ENCODE measurements around the gene CIC. TPM values are rescaled to one million over a fixed set of nuclear protein-coding genes. Genes with fewer than 3 reads are reported as not detected.

Gene CIC
- total and polyA plus RNA-seq, 9 of the 15 experiments (the other 6 are each of a cell fraction or from before 2014, with no cell fraction given), result 0.07 to 44.7 (median 8.6) TPM

DNA sequence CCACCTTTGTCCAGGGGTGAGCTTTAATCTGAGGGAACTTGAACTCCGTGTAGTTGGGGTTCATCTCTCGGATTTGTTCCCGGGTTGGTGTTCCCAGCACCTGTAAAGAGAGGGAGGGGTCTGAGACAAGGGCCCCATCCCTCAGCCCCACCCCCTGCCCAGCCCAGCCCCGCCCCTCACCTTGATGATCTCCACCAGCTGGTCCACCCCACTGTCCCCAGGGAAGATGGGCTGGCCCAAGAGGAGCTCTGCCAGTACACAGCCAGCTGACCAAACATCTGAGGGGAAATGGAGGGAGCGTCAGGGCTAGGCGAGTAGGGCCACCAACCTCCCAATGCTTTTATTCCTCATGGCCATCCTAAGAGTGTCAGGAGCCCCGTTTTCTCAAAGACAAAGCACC is 35.9 kb upstream of the CIC start (continued):
- TF ChIP-seq, protein P1, sequence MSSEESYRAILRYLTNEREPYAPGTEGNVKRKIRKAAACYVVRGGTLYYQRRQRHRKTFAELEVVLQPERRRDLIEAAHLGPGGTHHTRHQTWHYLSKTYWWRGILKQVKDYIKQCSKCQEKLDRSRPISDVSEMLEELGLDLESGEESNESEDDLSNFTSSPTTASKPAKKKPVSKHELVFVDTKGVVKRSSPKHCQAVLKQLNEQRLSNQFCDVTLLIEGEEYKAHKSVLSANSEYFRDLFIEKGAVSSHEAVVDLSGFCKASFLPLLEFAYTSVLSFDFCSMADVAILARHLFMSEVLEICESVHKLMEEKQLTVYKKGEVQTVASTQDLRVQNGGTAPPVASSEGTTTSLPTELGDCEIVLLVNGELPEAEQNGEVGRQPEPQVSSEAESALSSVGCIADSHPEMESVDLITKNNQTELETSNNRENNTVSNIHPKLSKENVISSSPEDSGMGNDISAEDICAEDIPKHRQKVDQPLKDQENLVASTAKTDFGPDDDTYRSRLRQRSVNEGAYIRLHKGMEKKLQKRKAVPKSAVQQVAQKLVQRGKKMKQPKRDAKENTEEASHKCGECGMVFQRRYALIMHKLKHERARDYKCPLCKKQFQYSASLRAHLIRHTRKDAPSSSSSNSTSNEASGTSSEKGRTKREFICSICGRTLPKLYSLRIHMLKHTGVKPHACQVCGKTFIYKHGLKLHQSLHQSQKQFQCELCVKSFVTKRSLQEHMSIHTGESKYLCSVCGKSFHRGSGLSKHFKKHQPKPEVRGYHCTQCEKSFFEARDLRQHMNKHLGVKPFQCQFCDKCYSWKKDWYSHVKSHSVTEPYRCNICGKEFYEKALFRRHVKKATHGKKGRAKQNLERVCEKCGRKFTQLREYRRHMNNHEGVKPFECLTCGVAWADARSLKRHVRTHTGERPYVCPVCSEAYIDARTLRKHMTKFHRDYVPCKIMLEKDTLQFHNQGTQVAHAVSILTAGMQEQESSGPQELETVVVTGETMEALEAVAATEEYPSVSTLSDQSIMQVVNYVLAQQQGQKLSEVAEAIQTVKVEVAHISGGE (CRISPR knock-in tag; IDR thresholded peaks at IDR 0.05), result no peak
- TF ChIP-seq FOXA1 (IDR thresholded peaks at IDR 0.05; ENCODE audit: borderline replicate concordance) (no peak), WHSC1 (IDR thresholded peaks at IDR 0.05; ENCODE audit: low read length) (no peak), SP1 (CRISPR knock-in tag; IDR thresholded peaks at IDR 0.05) (no peak), PYGO2 (tag; IDR thresholded peaks at IDR 0.05) (no peak)

DNA sequence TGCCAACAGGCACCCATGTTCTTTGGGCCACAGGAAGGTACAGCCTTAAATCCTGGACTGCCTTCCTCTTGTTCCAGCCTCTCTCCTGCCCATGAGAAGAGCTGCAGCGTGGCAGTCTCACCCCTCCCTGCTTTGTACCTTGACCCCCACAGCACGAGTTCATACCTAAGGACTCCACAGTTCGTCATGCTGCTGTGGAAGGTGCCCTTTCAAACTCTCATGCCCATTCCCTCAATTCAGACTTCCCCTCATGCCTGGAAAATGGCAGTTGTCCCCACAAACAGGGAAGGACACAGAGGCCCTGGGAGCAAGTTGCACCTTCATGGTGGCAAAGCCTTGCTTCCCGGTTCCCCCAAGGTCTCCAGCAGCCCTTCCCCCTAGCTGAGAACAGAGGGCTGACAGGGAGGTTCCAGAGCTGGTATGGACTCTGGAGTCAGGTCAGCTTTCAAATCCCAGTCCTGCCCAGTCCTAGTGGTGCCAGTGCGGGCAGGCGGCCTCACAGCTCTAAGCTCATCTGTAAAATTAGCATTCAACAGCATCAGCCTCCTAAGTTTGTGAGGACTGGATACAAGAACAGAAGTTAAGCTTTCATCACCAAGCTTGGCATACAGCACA is 35.3 kb upstream of the CIC start:
- TF ChIP-seq POLR2AphosphoS2 (IDR thresholded peaks at IDR 0.05; ENCODE audit: low read length) (peak; percentile 52; the same call in 1 of the 2 replicates), MCM5 (IDR thresholded peaks at IDR 0.05; ENCODE audit: low read depth) (no peak)
- Histone ChIP-seq H3K9ac (ENCODE audit: insufficient read depth in 1 of 2, low read depth in 2 of 2, low read length in 2 of 2) (no peak overlapping the region), H3K36me3 (ENCODE audit: control insufficient read depth, insufficient read depth, low read length) (peaks cover 89% of the 10 kb centered on the region), H3K27me3 (ENCODE audit: control insufficient read depth in 2 of 2, insufficient read depth in 2 of 2, low read length in 2 of 2) (no peaks in the 10 kb centered on the region), H3K4me1 (replicated peaks in 1 of 2; ENCODE audit: control insufficient read depth in 2 of 2, insufficient read depth in 2 of 2, low read length in 2 of 2) (peaks cover 15 to 19% of the 10 kb centered on the region in 2 experiments), H2AFZ (ENCODE audit: low read depth, low read length) (no peak overlapping the region), H3K4me2 (ENCODE audit: insufficient read depth, low read length) (no peak overlapping the region), H3K9me1 (ENCODE audit: control insufficient read depth, insufficient read depth, low read length) (peaks cover 3% of the 10 kb centered on the region), H3K79me2 (ENCODE audit: control insufficient read depth, insufficient read depth, low read length) (peaks cover 21% of the 10 kb centered on the region), H3K27ac (ENCODE audit: extremely low read depth, low read depth, low read length) (no peak overlapping the region; the same call in 2 of the 3 replicates), H3K4me3 (no peak overlapping the region), H3K9me3 (replicated peaks; ENCODE audit: control insufficient read depth, insufficient read depth, low read depth, low read length) (no peaks in the 10 kb centered on the region), H4K20me1 (replicated peaks; ENCODE audit: control insufficient read depth, insufficient read depth, low read length) (peaks cover 26% of the 10 kb centered on the region)
- no peak for DNase-seq (ENCODE audit: extremely low read depth in 1 of 4, low spot score in 3 of 4)
- no TSS peak for BruUV-seq (replicated peaks)
- no peak for FAIRE-seq
- in situ Hi-C loops (cut with MboI), result no loop called here
- CTCF ChIA-PET (ENCODE audit: low intra/inter-chr PET ratio), result no interaction called here
- WGBS (ENCODE audit: insufficient coverage, low coverage, missing lambda C conversion rate), result 90% methylated on average over 6 of the region's 6 CpGs
- intact Hi-C loops (cut with micrococcal nuclease), result no loop called here
- POLR2A ChIA-PET, result interaction anchor here (0.6 to 11.7 kb wide), 7 partner anchors 6 to 101 kb away, joined by 3 to 116 read pairs (median 5); partner anchors contain the start of genes GSK3A and ZNF526
- no peak for ATAC-seq
